ENCODE data around the gene LRMDA. TPM values are rescaled to one million over a fixed set of nuclear protein-coding genes. Genes with fewer than 3 reads are reported as not detected.

Gene LRMDA
- total and polyA plus RNA-seq, 7 donors: 1.0 to 5.7 (median 2.5) TPM

DNA sequence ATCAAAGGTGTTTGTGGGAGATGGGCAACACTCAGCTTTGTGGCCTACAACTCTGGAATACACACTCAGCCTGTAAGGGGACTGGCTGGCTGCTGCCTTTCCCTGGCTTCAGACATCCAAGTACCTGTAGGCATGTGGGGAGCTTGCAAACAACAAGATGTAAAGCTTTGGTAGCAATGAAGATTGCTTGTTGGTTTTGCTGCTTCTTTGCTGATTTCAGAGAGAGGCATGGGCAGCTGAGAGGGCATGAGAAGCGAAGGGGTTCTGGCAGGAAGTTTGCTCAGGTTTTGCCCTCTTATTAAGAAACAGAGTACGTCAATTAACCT lies 434.8 kb downstream of the LRMDA start:
- ATAC-seq (no peak), DNase-seq (no peak)
- Histone ChIP-seq H3K4me1 (no peaks in the 10 kb centered on the region), H3K9me3 (no peaks in the 10 kb centered on the region), H3K4me3 (no peak overlapping the region), H3K27me3 (ENCODE audit: insufficient read depth in 3 of 3, low read length in 2 of 3) (no peaks in the 10 kb centered on the region), H3K27ac (no peak overlapping the region), H3K36me3 (ENCODE audit: insufficient read depth in 1 of 2, low read depth in 1 of 2) (no peaks in the 10 kb centered on the region)
- TF ChIP-seq, protein P1, sequence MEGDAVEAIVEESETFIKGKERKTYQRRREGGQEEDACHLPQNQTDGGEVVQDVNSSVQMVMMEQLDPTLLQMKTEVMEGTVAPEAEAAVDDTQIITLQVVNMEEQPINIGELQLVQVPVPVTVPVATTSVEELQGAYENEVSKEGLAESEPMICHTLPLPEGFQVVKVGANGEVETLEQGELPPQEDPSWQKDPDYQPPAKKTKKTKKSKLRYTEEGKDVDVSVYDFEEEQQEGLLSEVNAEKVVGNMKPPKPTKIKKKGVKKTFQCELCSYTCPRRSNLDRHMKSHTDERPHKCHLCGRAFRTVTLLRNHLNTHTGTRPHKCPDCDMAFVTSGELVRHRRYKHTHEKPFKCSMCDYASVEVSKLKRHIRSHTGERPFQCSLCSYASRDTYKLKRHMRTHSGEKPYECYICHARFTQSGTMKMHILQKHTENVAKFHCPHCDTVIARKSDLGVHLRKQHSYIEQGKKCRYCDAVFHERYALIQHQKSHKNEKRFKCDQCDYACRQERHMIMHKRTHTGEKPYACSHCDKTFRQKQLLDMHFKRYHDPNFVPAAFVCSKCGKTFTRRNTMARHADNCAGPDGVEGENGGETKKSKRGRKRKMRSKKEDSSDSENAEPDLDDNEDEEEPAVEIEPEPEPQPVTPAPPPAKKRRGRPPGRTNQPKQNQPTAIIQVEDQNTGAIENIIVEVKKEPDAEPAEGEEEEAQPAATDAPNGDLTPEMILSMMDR (IDR thresholded peaks at IDR 0.05): no peak
- 88 to 93% (median 93%) methylated on average over 2 of the region's 2 CpGs for WGBS, 3 donors
- intact Hi-C loops (cut with DNase I): no loop called here

DNA sequence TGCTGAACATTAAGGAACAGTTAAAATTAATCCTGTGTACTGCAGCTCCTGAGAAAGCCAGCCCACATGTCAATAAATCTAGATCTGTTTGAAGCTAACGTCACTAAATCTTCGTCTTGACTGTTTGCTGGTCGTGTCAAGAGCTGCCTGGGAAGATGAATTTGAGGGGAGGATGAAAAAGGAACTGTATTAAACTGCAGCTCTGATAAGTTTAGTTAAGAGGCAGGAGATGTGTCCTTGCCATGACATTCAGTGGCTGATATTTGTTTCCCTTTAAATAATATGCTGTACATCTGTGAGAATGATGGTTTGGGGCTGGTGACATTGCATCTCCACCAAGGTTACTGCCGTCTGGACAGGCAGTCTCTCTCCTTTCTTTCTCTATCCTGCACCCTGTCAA lies 435.3 kb downstream of the LRMDA start:
- intact Hi-C loops (cut with DNase I): no loop called here
- Histone ChIP-seq H3K9me3 (no peaks in the 10 kb centered on the region), H3K27me3 (ENCODE audit: insufficient read depth in 3 of 3, low read length in 2 of 3) (no peaks in the 10 kb centered on the region), H3K4me1 (no peaks in the 10 kb centered on the region), H3K36me3 (ENCODE audit: insufficient read depth in 1 of 2, low read depth in 1 of 2) (no peaks in the 10 kb centered on the region), H3K4me3 (no peak overlapping the region), H3K27ac (no peak overlapping the region)
- TF ChIP-seq, protein P1 (IDR thresholded peaks at IDR 0.05): no peak
- WGBS, 3 donors: 62 to 70% (median 65%) methylated on average over 4 of the region's 4 CpGs
- no peak for DNase-seq
- no peak for ATAC-seq

DNA sequence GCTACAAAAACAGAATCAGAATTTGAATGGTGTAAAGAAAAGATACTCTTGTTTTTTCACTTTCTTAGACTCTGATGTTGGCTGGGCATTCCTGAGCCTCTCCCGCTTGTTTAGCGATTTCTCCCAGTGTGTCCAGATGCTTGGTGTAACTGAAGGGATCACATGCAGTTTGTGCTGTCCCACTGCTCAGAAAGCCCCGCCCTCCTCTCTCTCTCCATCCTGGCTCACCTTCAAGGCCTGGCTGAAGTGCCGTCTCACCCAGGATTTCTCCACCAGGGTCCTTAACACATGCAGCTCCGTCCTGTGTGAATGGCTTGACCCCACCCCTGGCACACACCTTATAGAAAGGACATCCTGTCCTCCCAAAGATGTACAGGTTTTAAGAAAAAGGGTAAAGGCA lies 437.1 kb downstream of the LRMDA start:
- DNase-seq (no peak), ATAC-seq (no peak)
- TF ChIP-seq, protein P1 (IDR thresholded peaks at IDR 0.05): no peak
- 80 to 82% (median 80%) methylated on average over 5 of the region's 5 CpGs for WGBS, 3 donors
- Histone ChIP-seq H3K36me3 (ENCODE audit: insufficient read depth in 1 of 2, low read depth in 1 of 2) (no peaks in the 10 kb centered on the region), H3K4me1 (no peaks in the 10 kb centered on the region), H3K27me3 (ENCODE audit: insufficient read depth in 3 of 3, low read length in 2 of 3) (no peaks in the 10 kb centered on the region), H3K27ac (no peak overlapping the region), H3K9me3 (no peaks in the 10 kb centered on the region), H3K4me3 (no peak overlapping the region)
- intact Hi-C loops (cut with DNase I): no loop called here

DNA sequence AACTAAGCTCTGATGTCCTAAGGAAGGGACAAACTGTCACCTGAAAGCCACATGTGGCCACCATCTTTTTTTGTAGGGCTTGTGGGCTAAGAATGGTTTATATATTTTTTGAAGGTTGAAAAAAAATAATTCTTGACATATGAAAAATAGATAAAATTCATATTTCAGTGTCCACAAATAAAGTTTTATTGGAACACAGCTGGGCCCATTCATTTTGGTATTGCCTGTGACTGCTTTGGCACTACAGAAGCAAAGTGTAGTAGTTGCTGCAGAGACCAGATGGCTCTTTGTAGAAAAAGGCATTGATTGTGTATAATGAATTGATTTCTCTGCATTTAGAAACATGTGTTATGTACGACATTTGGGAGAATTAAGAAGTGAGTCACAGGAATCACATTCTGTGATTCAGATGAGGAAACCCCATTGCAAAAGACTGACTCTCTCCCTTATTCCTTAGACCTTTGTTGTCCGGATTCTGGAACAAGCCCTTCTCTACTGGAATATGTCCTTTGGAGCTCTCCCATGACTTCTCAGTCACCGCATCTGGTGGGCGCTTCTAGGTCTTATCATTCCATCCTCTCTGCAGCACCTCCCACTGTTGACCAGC lies 438.7 kb downstream of the LRMDA start:
- H3K9me3 ChIP-seq: no peaks in the 10 kb centered on the region
- no peak for DNase-seq
- TF ChIP-seq, protein P1 (IDR thresholded peaks at IDR 0.05): no peak
- H3K4me3 ChIP-seq: no peak overlapping the region
- H3K4me1 ChIP-seq: no peaks in the 10 kb centered on the region
- H3K27ac ChIP-seq: no peak overlapping the region
- no peaks in the 10 kb centered on the region for H3K27me3 ChIP-seq (ENCODE audit: insufficient read depth in 3 of 3, low read length in 2 of 3)
- 91 to 95% (median 94%) methylated on average over 4 of the region's 4 CpGs for WGBS, 3 donors
- ATAC-seq: no peak
- no peaks in the 10 kb centered on the region for H3K36me3 ChIP-seq (ENCODE audit: insufficient read depth in 1 of 2, low read depth in 1 of 2)
- intact Hi-C loops (cut with DNase I): no loop called here

DNA sequence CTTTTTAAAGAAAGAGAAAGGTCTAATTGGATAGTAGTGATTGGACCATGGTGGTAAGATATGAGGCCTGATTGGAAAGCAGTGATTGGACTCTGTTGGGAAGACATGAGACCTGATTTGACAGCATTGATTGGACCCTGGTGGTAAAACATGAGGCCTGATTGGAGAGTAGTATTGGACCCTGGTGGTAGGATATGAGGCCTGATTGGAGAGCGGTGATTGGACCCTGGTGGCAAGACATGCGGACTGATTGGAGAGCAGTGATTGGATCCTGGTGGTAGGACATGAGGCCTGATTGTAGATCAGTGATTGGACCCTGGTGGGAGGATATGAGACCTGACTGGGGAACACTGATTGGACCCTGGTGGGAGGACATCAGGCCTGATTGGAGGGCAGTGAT lies 444.3 kb downstream of the LRMDA start:
- no peak overlapping the region for H3K4me3 ChIP-seq
- DNase-seq (no peak), ATAC-seq (no peak)
- H3K27me3 ChIP-seq (ENCODE audit: insufficient read depth in 3 of 3, low read length in 2 of 3): no peaks in the 10 kb centered on the region
- no peaks in the 10 kb centered on the region for H3K9me3 ChIP-seq
- intact Hi-C loops (cut with DNase I): no loop called here
- no peak overlapping the region for H3K27ac ChIP-seq
- TF ChIP-seq, protein P1 (IDR thresholded peaks at IDR 0.05): no peak
- 95 to 100% (median 97%) methylated on average over 2 of the region's 2 CpGs for WGBS, 3 donors
- no peaks in the 10 kb centered on the region for H3K4me1 ChIP-seq
- H3K36me3 ChIP-seq (ENCODE audit: insufficient read depth in 1 of 2, low read depth in 1 of 2): no peaks in the 10 kb centered on the region
